GM19238 (cell line): Measurements from ENCODE around the gene SH3D19.
"Not testable (repeated sequence)": the region's sequence is repeated elsewhere in the genome, so short reads cannot be mapped to it uniquely, and the experiment has no call there.

Experiments
- DNase-seq: peaks from one replicate; pipeline ENCODE4 v3.0.0; 2011; ENCODE audit warnings: low spot score; ENCODE audit not compliant: insufficient read length

The SH3D19 gene

GRCh38 chr4:151268905-151269304 lies 56.5 kb downstream of the SH3D19 start:
- DNase-seq = not testable (repeated sequence)

GRCh38 chr4:151267822-151268535 lies 57.4 kb downstream of the SH3D19 start:
- DNase-seq = no peak

- DNase-seq = no peak
These were observed 58.3 kb downstream of the SH3D19 start for GRCh38 chr4:151267104-151267503.

GRCh38 chr4:151266497-151266896 lies 58.9 kb downstream of the SH3D19 start:
- no peak for DNase-seq

- DNase-seq = no peak
These were observed 62.0 kb downstream of the SH3D19 start for GRCh38 chr4:151263455-151263854.

- DNase-seq = no peak
These were observed 64.9 kb downstream of the SH3D19 start for GRCh38 chr4:151260526-151260925.

- no peak for DNase-seq
These were observed 65.7 kb downstream of the SH3D19 start for GRCh38 chr4:151259752-151260151.

GRCh38 chr4:151257704-151258103 lies 67.7 kb downstream of the SH3D19 start:
- DNase-seq = no peak

GRCh38 chr4:151256134-151256533 lies 69.3 kb downstream of the SH3D19 start:
- no peak for DNase-seq

GRCh38 chr4:151255680-151256079 lies 69.7 kb downstream of the SH3D19 start:
- not testable (repeated sequence) for DNase-seq

- DNase-seq = not testable (repeated sequence)
These were observed 70.2 kb downstream of the SH3D19 start for GRCh38 chr4:151255226-151255625.

- no peak for DNase-seq
These were observed 73.7 kb downstream of the SH3D19 start for GRCh38 chr4:151251603-151252304.

GRCh38 chr4:151250706-151251105 lies 74.7 kb downstream of the SH3D19 start:
- no peak for DNase-seq

GRCh38 chr4:151248519-151248918 lies 76.9 kb downstream of the SH3D19 start:
- DNase-seq = no peak

GRCh38 chr4:151247395-151247794 lies 78.0 kb downstream of the SH3D19 start:
- no peak for DNase-seq

GRCh38 chr4:151246742-151247141 lies 78.7 kb downstream of the SH3D19 start:
- DNase-seq = no peak

- DNase-seq = no peak
These were observed 83.1 kb downstream of the SH3D19 start for GRCh38 chr4:151242305-151242704.

- no peak for DNase-seq
These were observed 85.8 kb downstream of the SH3D19 start for GRCh38 chr4:151239608-151240007.

- no peak for DNase-seq
These were observed 86.9 kb downstream of the SH3D19 start for GRCh38 chr4:151238477-151238876.

- DNase-seq = no peak
These were observed 89.4 kb downstream of the SH3D19 start for GRCh38 chr4:151236036-151236435.

GRCh38 chr4:151235373-151235772 lies 90.0 kb downstream of the SH3D19 start:
- DNase-seq = not testable (repeated sequence)

- no peak for DNase-seq
These were observed 91.8 kb downstream of the SH3D19 start for GRCh38 chr4:151233600-151233999.
